SHP77 treated with DMSO at 0.1 percent for 48 hours (cell line): Measurements from ENCODE around the gene CSNK1G3.
A peak's percentile ranks its signal among the peaks of the same experiment; 100 is the strongest.
"Not testable (repeated sequence)": the region's sequence is repeated elsewhere in the genome, so short reads cannot be mapped to it uniquely, and the experiment has no call there.

ENCODE experiments used
- DNase-seq: peaks from one replicate; lab custom pipeline; 2025; lab: John Stamatoyannopoulos, UW

The CSNK1G3 gene

GRCh38 chr5:123559434-123559775 is 47.4 kb downstream of the CSNK1G3 start:
- no peak for DNase-seq

- DNase-seq, result no peak
Observed at GRCh38 chr5:123561230-123561629, 49.3 kb downstream of the CSNK1G3 start.

- no peak for DNase-seq
Observed at GRCh38 chr5:123571927-123572326, 60.0 kb downstream of the CSNK1G3 start.

- DNase-seq, result no peak
Observed at GRCh38 chr5:123578390-123578789, 66.4 kb downstream of the CSNK1G3 start.

- DNase-seq, result no peak
Observed at GRCh38 chr5:123579410-123579809, 67.4 kb downstream of the CSNK1G3 start.

GRCh38 chr5:123582550-123583285 is 70.7 kb downstream of the CSNK1G3 start:
- no peak for DNase-seq

GRCh38 chr5:123585871-123586270 is 73.9 kb downstream of the CSNK1G3 start:
- DNase-seq, result no peak

GRCh38 chr5:123594434-123594833 is 82.5 kb downstream of the CSNK1G3 start:
- DNase-seq, result no peak

- DNase-seq, result no peak
Observed at GRCh38 chr5:123597018-123597417, 85.0 kb downstream of the CSNK1G3 start.

GRCh38 chr5:123598028-123598689 is 86.2 kb downstream of the CSNK1G3 start:
- DNase-seq, result no peak

- DNase-seq, result no peak
Observed at GRCh38 chr5:123599171-123599570, 87.2 kb downstream of the CSNK1G3 start.

- DNase-seq, result no peak
Observed at GRCh38 chr5:123601610-123602009, 89.6 kb downstream of the CSNK1G3 start.

- DNase-seq, result no peak
Observed at GRCh38 chr5:123605822-123606221, 93.8 kb downstream of the CSNK1G3 start.

- no peak for DNase-seq
Observed at GRCh38 chr5:123610209-123610608, 98.2 kb downstream of the CSNK1G3 start.

GRCh38 chr5:123610665-123611405 is 98.9 kb downstream of the CSNK1G3 start:
- peak; percentile 16 for DNase-seq

GRCh38 chr5:123611406-123611709 is 99.4 kb downstream of the CSNK1G3 start:
- no peak for DNase-seq

GRCh38 chr5:123617561-123617960 is 105.6 kb downstream of the CSNK1G3 start:
- no peak for DNase-seq

GRCh38 chr5:123626051-123626450 is 114.1 kb downstream of the CSNK1G3 start:
- no peak for DNase-seq

GRCh38 chr5:123628860-123629544 is 117.0 kb downstream of the CSNK1G3 start:
- DNase-seq, result no peak

- no peak for DNase-seq
Observed at GRCh38 chr5:123636006-123636405, 124.0 kb downstream of the CSNK1G3 start.

GRCh38 chr5:123637028-123637427 is 125.1 kb downstream of the CSNK1G3 start:
- not testable (repeated sequence) for DNase-seq

GRCh38 chr5:123639244-123639643 is 127.3 kb downstream of the CSNK1G3 start:
- no peak for DNase-seq
